ENCODE results near the gene RIMKLB.
"Not testable (repeated sequence)": the region's sequence is repeated elsewhere in the genome, so short reads cannot be mapped to it uniquely, and the experiment has no call there.

The RIMKLB gene

DNA sequence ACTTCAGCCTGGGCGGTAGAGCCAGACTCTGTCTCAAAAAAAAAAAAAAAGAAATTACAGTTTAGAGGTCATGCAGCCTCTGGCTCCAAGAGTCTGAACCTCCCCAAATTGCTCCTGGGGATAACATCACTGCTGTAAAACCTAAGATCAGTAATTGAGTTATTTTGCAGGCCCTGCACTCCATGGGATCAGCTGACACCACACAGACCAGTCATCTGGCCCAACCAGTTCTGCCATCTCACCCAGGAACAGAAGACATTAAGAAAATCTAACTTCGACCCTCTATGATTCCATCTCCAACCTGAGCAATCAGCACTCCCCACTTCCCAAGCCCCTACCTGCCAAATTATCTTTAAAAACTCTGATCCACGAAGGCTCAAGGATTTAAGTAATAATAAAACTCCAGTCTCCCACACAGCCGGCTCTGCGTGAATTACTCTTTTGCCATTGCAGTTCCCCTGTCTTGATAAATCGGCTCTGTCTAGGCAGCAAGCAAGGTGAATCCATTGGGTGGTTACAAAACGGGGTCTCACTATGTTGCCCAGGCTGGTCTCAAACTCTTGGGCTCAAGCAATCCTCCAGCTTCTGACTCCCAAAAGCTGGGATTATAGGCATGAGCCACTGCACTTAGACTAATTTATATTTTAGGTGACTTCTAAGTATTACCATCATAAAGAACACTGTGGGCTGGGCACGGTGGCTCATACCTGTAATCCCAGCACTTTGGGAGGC lies 123.1 kb downstream of the RIMKLB start:
- DNase-seq = not testable (repeated sequence)

DNA sequence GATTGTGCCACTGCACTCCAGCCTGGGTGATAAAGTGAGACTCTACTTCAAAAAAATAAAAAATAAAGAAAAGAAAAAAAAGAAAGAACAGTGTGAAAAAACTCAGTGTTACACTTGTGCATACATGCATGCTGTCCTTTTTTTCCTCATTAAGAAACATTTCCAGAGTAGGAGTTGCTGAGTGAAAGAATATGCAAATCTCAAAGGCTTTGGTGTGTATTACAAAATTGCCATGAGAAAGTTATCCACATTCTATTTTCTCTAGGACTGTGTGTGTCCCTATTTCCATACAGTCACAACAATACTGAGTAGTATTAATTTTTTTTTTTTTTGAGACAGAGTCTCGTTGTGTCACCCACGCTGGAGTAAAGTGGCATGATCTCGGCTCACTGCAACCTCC lies 123.8 kb downstream of the RIMKLB start:
- no peak for DNase-seq

DNA sequence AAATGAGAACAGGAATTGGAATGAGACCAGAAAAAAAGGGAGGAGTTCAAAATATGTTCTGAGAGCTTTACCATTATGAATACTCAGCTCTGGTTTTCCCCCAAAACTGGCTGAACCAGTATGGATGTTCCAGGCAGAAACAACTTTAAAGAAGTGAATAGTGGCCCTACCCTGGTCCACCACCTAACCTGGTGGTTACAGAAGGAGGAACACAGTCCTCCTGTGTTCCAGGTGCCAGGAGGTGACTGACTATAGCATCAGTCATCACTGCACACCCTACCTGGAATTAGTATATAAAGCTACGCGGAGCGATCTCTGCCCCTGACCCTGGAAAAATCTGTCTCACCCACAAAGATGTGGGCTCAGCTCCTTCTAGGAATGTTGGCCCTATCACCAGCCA lies 124.5 kb downstream of the RIMKLB start, which contains the start of gene A2ML1:
Gene A2ML1 (plus strand): TSS at position 324 of the 400 bp plus-strand sequence. CDS start 31 bp downstream, at position 355.
- no peak for DNase-seq

DNA sequence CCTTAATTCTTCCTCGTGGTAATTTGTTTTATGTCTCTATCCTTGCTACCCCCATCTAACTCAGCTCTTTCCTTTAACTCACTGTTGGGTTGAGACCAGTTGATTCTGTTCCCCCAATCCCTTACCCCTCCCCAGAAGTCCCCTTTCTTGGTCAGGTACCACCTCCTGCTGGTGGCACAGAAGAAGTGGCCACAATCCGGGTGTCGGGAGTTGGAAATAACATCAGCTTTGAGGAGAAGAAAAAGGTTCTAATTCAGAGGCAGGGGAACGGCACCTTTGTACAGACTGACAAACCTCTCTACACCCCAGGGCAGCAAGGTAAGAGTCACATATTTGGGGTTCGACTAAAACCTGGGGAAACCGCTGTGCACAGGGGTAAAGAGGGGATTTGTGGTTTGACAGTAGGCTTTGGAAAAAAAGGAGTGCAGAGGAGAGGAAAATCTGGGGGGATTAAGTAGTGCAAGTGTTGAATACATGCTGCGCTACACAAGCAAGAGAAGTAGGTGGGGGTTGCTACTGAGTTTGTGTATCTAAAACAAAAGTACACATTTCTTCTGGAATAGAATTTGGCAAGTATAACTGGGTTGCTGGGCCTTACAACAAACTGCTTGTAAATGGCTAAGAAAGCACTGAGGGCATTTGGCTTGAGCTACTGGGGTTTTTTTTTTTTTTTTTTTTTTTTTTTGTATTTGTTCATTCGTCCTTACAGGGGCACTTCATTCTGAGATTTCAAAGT lies 125.9 kb downstream of the RIMKLB start:
- no peak for DNase-seq

DNA sequence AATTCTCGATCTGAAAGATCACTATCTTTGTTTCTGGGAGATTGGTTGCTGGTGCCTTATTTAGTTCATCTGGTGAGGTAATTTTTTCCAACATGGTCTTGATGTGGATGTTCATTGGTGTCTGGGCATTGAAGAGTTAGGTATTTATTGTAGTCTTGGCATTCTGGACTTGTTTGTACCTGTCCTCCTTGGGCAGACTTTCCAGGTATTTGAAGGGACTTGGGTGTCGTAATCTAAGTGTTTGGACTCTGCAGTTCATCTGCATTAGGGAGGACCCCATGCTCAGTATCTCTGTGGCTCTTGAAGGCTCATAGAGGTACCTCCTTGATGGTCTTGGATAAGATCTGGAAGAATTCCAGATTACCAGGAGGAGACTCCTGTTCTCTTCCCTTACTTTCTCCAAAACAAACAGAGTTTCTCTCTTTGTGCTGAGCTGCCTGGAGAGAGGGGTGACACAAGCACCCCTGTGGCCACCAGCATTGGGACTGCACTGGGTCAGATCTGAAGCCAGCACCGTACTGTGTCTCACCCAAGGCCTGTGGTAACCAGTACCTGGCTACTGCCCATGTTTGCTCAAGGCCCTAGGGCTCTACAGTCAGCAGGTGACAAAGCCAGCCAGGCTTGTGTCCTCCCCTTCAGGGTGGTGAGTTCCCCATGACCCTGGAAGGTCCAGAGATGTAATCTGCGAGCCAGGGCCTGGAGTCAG lies 129.9 kb downstream of the RIMKLB start:
- no peak for DNase-seq

DNA sequence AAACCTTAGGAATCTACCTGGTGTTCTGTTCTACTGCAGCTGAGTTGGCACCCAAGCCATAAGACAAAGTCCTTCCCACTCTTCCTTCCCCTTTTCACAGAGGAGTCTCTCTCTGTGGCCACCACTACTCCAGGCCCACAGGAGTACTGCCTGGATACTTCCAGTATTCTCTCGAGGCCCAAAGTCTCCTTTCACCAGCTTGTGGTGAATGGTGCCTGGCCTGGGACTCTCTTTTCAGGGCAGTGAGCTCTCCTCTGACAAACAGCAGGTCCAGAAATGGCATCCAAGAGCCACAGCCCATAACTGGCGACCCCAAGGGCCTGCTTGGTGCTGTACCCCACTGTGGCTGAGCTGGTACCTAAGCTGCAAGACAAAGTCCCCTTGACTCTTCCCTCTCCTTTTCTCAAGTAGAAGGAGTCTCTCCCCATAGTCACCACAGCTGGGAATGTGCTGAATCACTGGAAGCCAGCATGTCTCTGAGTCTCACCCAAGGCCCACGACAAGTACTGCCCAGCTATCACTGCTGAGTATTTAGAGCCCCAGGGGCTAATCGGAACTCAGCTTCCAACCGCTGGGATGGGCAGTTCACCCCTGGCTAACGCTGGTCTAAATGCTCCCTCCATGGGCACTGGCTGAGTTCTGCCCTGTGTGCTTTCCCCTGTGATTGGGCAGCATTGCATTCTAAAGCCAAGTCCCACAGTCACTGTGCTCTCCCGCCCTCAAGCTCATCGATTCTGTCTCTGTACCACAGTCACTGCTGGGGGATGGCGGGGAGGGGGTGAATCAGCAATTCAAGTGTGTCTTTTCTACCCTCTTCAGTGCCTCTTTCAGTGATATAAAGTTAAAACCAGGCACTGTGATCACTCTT lies 130.7 kb downstream of the RIMKLB start:
- no peak for DNase-seq

DNA sequence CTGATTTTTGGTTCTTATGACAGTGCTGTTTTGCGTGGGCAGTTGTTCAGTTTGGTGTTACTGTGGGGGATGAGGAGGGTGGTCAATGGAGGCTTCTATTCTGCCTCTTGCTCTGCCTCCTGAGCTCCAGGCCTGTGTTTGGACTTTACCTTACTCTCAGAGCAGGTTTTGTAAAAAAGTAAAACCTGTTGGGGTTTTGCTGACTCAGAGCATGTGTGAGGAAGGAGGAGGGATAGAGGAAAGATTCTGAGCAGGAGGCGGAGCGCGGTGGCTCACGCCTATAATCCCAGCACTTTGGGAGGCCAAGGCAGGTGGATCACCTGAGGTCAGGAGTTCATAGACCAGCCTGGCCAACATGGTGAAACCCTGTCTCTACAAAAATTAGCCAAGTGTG lies 131.3 kb downstream of the RIMKLB start:
- no peak for DNase-seq

DNA sequence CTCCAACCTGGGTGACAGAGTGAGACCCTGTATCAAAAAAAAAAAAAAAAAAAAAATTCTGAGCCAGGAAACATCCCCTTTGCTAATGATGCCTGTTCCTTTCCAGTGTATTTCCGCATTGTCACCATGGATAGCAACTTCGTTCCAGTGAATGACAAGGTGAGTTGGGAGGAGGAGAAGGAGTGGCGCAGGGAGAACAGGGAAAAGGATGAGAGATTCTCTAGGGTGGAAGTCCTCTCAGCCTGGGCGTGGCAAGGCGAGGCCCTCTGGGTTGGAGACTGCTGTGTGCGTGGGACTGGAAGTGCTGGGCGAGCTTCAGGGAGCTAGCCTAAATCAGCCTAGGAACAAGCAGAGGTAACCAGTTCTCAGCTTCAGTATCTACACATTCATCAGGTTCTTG lies 131.8 kb downstream of the RIMKLB start:
- no peak for DNase-seq

DNA sequence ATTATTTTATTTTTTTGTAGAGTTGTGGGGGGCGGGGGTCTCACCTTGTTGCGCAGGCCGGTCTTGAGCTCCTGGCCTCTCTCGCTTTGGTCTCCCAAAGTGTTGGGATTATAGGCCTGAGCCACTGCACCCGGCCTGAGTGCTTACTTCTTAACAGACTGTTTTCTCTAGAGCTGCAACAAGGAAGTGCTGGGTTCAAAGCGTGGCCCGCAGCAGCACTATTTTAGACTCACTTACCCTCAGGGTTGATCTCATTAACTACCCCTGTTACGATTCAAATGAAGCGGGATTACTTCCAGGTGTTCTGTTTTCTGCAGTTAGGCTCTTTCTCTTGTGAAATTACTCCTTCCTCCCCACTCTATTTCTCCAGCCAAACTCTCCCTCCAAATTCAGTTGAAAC lies 133.3 kb downstream of the RIMKLB start:
- no peak for DNase-seq

DNA sequence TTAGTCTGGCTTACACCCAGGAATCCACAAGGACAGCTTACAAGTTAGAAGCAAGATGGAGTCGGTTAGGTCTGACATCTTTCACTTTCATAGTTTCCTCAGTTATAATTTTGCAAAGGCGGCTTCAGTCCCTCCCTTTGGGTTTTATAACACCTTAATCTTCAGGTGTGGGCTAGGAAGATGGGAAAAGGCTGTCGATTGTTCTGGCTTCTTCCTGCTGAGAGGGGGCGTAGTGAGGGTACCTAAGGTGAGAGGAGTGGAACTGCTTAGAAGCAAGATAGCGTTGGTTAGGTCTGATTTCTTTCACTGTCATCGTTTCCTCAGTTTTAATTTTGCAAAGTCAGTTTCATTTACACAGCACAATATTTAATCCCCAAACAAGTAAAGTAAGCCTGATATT lies 134.7 kb downstream of the RIMKLB start:
- DNase-seq = no peak

Data from NCI-H345 (cell line).